ENCODE measurements around the gene SREBF2.

SREBF2 gene

DNA sequence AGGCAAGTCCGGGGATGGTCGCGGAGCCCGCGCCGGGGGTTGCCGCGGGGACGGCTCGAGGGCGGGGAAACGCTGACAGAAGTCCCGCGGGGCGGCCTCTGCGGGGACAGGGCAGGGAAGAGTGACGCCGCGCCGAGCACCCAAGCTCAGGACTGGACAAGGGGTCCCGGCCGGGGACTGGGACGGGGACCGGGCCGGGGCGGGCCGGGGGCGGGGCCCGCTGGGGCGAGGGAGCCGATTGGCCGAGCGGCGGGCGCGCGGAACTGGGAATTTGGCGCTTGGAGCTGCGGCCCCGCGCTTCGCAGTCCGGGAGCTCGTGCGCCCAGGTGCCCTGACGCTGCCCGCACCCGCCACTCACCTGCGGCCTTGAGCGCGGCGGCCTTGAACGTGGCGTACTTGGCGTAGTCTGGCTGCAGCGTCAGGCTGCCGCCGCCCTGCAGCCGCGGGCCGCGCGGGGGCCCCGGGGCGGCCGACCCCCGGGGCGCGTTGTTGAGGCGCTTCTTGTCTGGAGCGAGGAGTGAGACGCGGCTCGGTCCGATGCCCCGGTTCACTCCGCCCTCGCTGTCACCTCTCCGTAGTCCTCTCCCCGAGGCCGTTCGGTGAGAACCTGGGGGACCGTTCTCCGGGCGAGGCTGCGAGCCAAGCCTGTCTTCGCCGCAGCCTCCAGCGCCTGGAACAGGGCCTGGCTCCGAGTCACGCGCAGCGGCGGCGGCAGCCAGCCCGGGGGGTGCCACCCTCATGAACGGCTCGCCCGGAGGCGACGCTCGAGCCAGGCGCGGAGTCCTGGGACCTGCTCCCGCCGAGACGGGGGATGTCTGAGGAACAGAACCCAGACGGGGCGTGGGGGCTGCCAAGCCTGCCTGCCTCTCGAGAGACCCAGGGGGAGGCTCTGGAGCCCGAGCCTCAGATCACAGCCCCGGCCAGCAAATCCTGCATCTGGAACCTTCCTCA, 77.4 kb downstream of the SREBF2 start:
- TF ChIP-seq, protein P1, sequence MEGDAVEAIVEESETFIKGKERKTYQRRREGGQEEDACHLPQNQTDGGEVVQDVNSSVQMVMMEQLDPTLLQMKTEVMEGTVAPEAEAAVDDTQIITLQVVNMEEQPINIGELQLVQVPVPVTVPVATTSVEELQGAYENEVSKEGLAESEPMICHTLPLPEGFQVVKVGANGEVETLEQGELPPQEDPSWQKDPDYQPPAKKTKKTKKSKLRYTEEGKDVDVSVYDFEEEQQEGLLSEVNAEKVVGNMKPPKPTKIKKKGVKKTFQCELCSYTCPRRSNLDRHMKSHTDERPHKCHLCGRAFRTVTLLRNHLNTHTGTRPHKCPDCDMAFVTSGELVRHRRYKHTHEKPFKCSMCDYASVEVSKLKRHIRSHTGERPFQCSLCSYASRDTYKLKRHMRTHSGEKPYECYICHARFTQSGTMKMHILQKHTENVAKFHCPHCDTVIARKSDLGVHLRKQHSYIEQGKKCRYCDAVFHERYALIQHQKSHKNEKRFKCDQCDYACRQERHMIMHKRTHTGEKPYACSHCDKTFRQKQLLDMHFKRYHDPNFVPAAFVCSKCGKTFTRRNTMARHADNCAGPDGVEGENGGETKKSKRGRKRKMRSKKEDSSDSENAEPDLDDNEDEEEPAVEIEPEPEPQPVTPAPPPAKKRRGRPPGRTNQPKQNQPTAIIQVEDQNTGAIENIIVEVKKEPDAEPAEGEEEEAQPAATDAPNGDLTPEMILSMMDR (IDR thresholded peaks at IDR 0.05; ENCODE audit: insufficient read depth, low read length, missing control alignments), result no peak
- DNase-seq (ENCODE audit: low read depth, low spot score), result no peak
- ChIA-PET CTCF (no interaction called here), POLR2A (no interaction called here)
- peak overlapping the region; percentile 6; the same call in 1 of the 2 replicates for H3K4me3 ChIP-seq (ENCODE audit: low read depth, low read length)

DNA sequence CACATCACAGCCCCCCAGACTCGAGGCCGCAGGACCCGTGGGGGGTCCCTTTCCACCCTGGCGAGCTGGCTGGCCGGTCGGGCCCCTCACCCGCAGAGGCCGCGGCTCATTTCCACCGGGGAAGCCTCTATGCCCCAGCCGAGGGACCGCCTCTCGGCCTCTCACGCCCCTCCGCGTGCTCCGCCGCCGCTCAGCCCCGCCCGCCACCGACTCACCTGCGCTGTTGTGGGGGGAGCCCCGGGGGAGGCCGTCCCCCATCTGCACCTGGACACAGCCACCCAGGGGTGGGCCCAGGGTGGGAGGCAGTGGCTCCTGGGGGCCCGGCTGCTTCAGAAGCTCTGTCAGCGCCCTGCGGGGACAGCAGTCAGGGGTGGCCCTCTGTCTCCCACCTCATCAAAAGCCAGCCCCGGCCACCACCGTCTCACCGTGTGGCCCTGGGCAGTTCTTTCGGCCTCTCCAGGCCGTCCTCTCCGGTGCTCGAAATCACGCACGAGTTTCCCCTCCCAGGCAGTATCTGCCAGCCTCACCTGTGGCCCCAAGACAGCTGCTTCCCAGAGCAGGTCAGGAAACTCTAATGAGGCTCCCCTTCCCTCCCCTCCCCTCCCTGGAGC, 78.2 kb downstream of the SREBF2 start:
- DNase-seq (ENCODE audit: low read depth, low spot score), result no peak
- no peak overlapping the region for H3K4me3 ChIP-seq (ENCODE audit: low read depth, low read length)
- ChIA-PET POLR2A (no interaction called here), CTCF (interaction anchor here (1.0 kb wide), 1 partner anchor 15 kb away, joined by 3 read pairs; no protein-coding TSS in a partner anchor)
- TF ChIP-seq, protein P1 (IDR thresholded peaks at IDR 0.05; ENCODE audit: insufficient read depth, low read length, missing control alignments), result no peak

DNA sequence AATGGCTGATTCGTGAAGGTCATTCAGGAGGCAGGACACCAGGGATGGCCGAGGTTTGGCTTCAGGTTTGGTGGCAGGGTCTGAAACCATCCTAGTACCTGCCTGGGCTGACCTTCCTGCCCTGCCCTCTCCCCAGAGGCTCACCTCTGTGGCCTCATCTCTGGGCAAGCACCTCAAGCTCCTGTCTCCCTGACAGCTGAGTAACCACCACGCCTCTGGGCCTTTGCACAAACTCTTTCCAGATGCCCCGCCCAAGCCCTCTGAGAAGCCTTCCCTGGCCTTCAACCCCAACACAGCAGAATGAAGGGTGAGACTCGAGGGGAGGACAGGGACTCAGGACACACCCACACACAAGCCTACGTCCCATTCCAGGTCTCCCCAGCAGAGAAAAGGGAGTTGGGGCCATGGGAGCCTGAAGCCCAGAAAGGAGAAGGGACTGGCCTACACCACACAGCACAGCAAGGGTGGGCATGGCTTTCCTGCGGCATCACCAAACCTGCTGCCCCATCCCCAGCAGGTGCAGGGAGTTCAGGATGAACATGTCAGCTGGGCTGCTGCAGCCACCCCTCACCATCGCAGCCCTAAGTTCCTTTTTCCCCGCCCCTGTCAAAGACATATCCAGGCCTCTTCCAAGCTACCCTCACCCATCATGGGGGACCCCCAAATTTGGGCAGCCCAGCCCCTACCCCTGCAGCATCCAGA, 79.6 kb downstream of the SREBF2 start:
- ChIA-PET CTCF (interaction anchor here (1.1 to 1.4 kb wide), 3 partner anchors 14 to 166 kb away, joined by 3 to 5 read pairs (median 3); partner anchors contain the start of gene TNFRSF13C), POLR2A (no interaction called here)
- TF ChIP-seq, protein P1 (IDR thresholded peaks at IDR 0.05; ENCODE audit: insufficient read depth, low read length, missing control alignments), result no peak
- DNase-seq (ENCODE audit: low read depth, low spot score), result no peak
- no peak overlapping the region for H3K4me3 ChIP-seq (ENCODE audit: low read depth, low read length)

DNA sequence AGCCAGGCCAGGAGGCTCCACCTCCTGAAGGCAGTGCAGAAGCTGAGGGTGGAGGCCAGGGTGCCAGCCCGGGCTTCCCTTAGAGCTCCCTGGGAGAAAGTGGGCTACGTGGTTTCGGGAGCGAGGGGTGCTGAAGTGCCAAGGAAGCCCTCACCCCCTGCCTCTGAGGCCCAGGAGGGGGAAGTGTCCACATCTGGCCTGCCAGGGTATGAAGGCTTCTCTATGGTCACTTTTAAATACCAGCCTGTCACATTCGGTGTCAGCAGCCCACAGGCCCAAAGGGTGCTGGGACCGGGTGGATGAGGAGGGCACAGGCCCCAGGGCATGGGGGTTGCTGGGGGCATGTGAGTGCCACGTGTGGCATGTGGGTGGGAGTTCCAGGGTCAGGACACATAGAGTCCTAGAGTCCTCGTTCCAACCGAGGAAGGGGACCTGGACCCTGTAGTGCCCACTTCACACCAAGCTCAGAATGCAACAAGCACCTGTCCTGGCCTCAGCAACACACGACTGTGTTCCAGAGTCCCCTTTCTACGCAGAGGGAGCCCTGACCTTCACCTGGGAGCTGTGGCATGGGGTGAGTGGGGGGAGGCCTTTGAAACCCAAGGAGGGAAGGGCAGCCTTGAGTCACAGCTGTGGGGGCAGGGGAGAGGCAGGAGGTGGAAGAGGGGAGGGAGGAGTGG, 80.3 kb downstream of the SREBF2 start:
- CTCF ChIA-PET, result interaction anchor here (1.1 to 1.4 kb wide), 3 partner anchors 14 to 167 kb away, joined by 3 to 5 read pairs (median 3); partner anchors contain the start of gene TNFRSF13C

DNA sequence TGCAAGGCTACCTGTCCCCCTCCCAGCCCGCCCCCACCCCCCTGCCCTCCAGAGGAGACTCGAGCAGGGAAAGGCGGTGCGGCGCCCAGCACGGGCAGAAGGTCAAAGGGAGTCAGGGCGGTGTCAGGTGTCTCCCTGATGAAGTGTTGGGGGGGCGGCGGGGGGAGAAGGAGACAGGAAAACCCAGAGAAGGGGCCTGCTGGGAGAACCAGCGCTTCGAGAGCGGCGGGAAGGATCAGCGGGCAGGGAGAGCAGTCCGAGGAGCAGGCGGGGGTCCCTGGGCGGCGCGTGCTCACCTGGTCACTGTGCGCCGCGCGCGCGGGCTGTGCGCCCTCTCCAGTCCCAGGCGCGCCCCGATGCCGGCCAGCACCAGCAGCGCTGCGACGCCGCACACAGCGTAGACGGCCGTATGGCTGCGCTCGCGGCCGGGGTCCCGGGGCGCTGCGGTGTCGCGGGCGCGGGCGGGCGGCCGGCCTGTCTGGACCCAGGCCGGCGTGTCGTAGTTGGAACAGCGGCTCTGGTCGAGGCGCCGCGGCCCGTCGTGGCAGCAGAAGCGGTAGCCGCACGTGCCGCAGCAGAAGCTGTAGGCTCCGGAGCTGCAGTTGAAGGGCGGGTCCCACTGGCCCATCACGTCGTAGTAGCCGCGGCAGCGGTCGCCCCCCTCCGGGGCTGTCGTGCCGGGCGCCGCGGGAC, 81.1 kb downstream of the SREBF2 start:
- POLR2A ChIA-PET, result no interaction called here
- CTCF ChIA-PET, result interaction anchor here (1.2 kb wide), 1 partner anchor 27 kb away, joined by 3 read pairs; no protein-coding TSS in a partner anchor
- DNase-seq (ENCODE audit: low read depth, low spot score), result no peak
- TF ChIP-seq, protein P1 (IDR thresholded peaks at IDR 0.05; ENCODE audit: insufficient read depth, low read length, missing control alignments), result no peak
- H3K4me3 ChIP-seq (ENCODE audit: low read depth, low read length), result no peak overlapping the region

More for the DNA sequence above, 80.3 kb downstream of the SREBF2 start:
- no peak overlapping the region for H3K4me3 ChIP-seq (ENCODE audit: low read depth, low read length)
- TF ChIP-seq, protein P1 (IDR thresholded peaks at IDR 0.05; ENCODE audit: insufficient read depth, low read length, missing control alignments), result no peak
- POLR2A ChIA-PET, result no interaction called here
- no peak for DNase-seq (ENCODE audit: low read depth, low spot score)
